WERI-Rb-1 (cell line): ENCODE measurements around the gene GPRIN3.

ENCODE experiments used
- DNase-seq: peaks from one replicate; pipeline ENCODE4 v3.0.0-alpha.2; 2020
- H3K27ac ChIP-seq: fragments of 250-450 bp; sonication (Bioruptor Pico); 2 replicates; pipeline ENCODE4 v1.5.1; 2020; ENCODE audit warnings: mild to moderate bottlenecking, moderate library complexity
- H3K27me3 ChIP-seq: fragments of 250-450 bp; sonication (Bioruptor Pico); 2 replicates; pipeline ENCODE4 v1.5.1; 2021; ENCODE audit warnings: mild to moderate bottlenecking, low read depth, moderate library complexity; ENCODE audit not compliant: insufficient read depth, severe bottlenecking
- H3K36me3 ChIP-seq: fragments of 250-450 bp; sonication (Bioruptor Pico); 2 replicates; pipeline ENCODE4 v1.5.1; 2020; ENCODE audit warnings: mild to moderate bottlenecking, moderate library complexity
- H3K4me3 ChIP-seq: 2 replicates; pipeline ENCODE4 v1.5.1; 2011; ENCODE audit warnings: low read depth, mild to moderate bottlenecking, control low read depth, low read length
- H3K9me3 ChIP-seq: fragments of 250-450 bp; sonication (Bioruptor Pico); 2 replicates; pipeline ENCODE4 v1.5.1; 2021; ENCODE audit warnings: mild to moderate bottlenecking, moderate library complexity; ENCODE audit not compliant: severe bottlenecking
- CTCF ChIP-seq: IDR thresholded peaks from 2 replicates; pipeline ENCODE4 v1.5.1; 2011; ENCODE audit warnings: low read depth, mild to moderate bottlenecking, control low read depth, inconsistent platforms, low read length

GPRIN3 gene

GRCh38 chr4:89305028-89305427 lies 2.6 kb downstream of the GPRIN3 start:
- Histone ChIP-seq H3K36me3 (peaks cover 8% of the 10 kb centered on the region), H3K27ac (no peak overlapping the region), H3K4me3 (no peak overlapping the region), H3K27me3 (no peaks in the 10 kb centered on the region), H3K9me3 (no peaks in the 10 kb centered on the region)
- no peak for DNase-seq
- no peak for TF ChIP-seq CTCF

- TF ChIP-seq CTCF = no peak
- no peak for DNase-seq
- H3K9me3 ChIP-seq = no peaks in the 10 kb centered on the region
- no peaks in the 10 kb centered on the region for H3K27me3 ChIP-seq
- peaks cover 8% of the 10 kb centered on the region for H3K36me3 ChIP-seq
- no peak overlapping the region for H3K27ac ChIP-seq
- H3K4me3 ChIP-seq = no peak overlapping the region
Measured at GRCh38 chr4:89303814-89304388, 3.7 kb downstream of the GPRIN3 start.

- no peak for TF ChIP-seq CTCF
- no peak for DNase-seq
- Histone ChIP-seq H3K27me3 (no peaks in the 10 kb centered on the region), H3K9me3 (no peaks in the 10 kb centered on the region), H3K27ac (no peak overlapping the region), H3K4me3 (no peak overlapping the region), H3K36me3 (peaks cover 8% of the 10 kb centered on the region)
Measured at GRCh38 chr4:89303177-89303576, 4.4 kb downstream of the GPRIN3 start.

GRCh38 chr4:89301902-89302301 lies 5.7 kb downstream of the GPRIN3 start:
- no peak for TF ChIP-seq CTCF
- peaks cover 7% of the 10 kb centered on the region for H3K36me3 ChIP-seq
- no peaks in the 10 kb centered on the region for H3K27me3 ChIP-seq
- DNase-seq = no peak
- no peak overlapping the region for H3K27ac ChIP-seq
- H3K9me3 ChIP-seq = no peaks in the 10 kb centered on the region
- H3K4me3 ChIP-seq = no peak overlapping the region

GRCh38 chr4:89301003-89301402 lies 6.6 kb downstream of the GPRIN3 start:
- Histone ChIP-seq H3K27me3 (no peaks in the 10 kb centered on the region), H3K36me3 (peaks cover 9% of the 10 kb centered on the region), H3K9me3 (no peaks in the 10 kb centered on the region), H3K27ac (no peak overlapping the region), H3K4me3 (no peak overlapping the region)
- TF ChIP-seq CTCF = no peak
- no peak for DNase-seq

- H3K27ac ChIP-seq = no peak overlapping the region
Measured at GRCh38 chr4:89300499-89300898, 7.1 kb downstream of the GPRIN3 start.

More at GRCh38 chr4:89300499-89300898, 7.1 kb downstream of the GPRIN3 start:
- Histone ChIP-seq H3K36me3 (peaks cover 9% of the 10 kb centered on the region), H3K27me3 (no peaks in the 10 kb centered on the region), H3K4me3 (no peak overlapping the region), H3K9me3 (no peaks in the 10 kb centered on the region)
- TF ChIP-seq CTCF = no peak
- no peak for DNase-seq
